ENCODE data around the gene IL20. TPM values are rescaled to one million over a fixed set of nuclear protein-coding genes. Genes with fewer than 3 reads are reported as not detected.

The IL20 gene
- total RNA-seq, 2 experiments from 2014 or later = not detected

DNA sequence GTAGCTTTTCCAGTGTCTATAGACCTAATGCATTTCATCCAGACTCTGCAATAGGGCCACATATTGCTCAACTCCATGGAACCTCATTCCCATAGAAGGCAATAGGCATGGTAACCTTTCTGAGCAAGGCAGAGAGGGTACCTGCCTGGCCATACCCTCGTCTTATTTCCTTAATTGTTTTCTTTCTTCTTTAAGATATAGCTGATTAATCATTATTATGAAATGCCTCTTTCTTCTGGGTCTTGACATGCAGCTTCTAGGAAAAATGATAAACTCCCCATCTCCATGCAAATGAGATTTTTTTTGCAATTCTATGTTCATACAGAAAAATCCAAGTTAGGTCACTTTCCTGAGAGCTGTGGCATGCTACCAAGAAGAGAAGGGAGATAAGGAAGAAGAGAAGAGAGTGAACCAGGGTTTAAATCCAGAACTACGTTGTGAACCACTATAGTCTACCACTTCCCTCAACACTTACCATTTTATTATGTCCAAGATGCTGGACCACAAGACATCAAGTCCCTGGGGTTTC lies 33.0 kb upstream of the IL20 start:
- POLR2A ChIA-PET = interaction anchor here (1.0 to 1.4 kb wide), 2 partner anchors 21 to 29 kb away, joined by 3 to 4 read pairs; no protein-coding TSS in a partner anchor
- H3K9me2 ChIP-seq (ENCODE audit: insufficient read depth, low read length) = no peaks in the 10 kb centered on the region
- H4K20me1 ChIP-seq (ENCODE audit: insufficient read depth, low read length) = no peaks in the 10 kb centered on the region
- no peak overlapping the region for H3K27ac ChIP-seq (ENCODE audit: low read depth, low read length, poor library complexity, severe bottlenecking)
- H3K79me2 ChIP-seq (ENCODE audit: insufficient read depth, low read depth, low read length) = no peaks in the 10 kb centered on the region
- peaks cover 20% of the 10 kb centered on the region for H3K4me1 ChIP-seq (ENCODE audit: insufficient read depth, low read length, poor library complexity, severe bottlenecking)
- no peaks in the 10 kb centered on the region for H3K36me3 ChIP-seq (ENCODE audit: insufficient read depth, low read length)
- TF ChIP-seq CTCF (conservative IDR thresholded peaks at IDR 0.05; ENCODE audit: low read length) = no peak
- TF ChIP-seq EZH2phosphoT487 (IDR thresholded peaks at IDR 0.05; ENCODE audit: borderline replicate concordance, low read depth, low read length) = no peak
- H3K4me3 ChIP-seq (ENCODE audit: low read depth, low read length, poor library complexity, severe bottlenecking) = no peak overlapping the region
- no peak overlapping the region for H2AFZ ChIP-seq (ENCODE audit: low read length)
- no peak overlapping the region for H3K4me2 ChIP-seq (ENCODE audit: low read length)
- CTCF ChIA-PET (ENCODE audit: unreplicated experiment) = no interaction called here
- BruUV-seq (replicated peaks) = no TSS peak
- intact Hi-C loops (cut with micrococcal nuclease; ENCODE audit: unreplicated experiment) = no loop called here
- H3K9me3 ChIP-seq (ENCODE audit: low read length) = no peaks in the 10 kb centered on the region
- DNase-seq (ENCODE audit: low spot score) = no peak

- Histone ChIP-seq H4K20me1 (ENCODE audit: insufficient read depth, low read length) (no peaks in the 10 kb centered on the region), H3K4me3 (ENCODE audit: low read depth, low read length, poor library complexity, severe bottlenecking) (no peak overlapping the region), H3K4me1 (ENCODE audit: insufficient read depth, low read length, poor library complexity, severe bottlenecking) (peaks cover 20% of the 10 kb centered on the region), H3K36me3 (ENCODE audit: insufficient read depth, low read length) (no peaks in the 10 kb centered on the region), H3K27ac (ENCODE audit: low read depth, low read length, poor library complexity, severe bottlenecking) (no peak overlapping the region), H3K9me3 (ENCODE audit: low read length) (no peaks in the 10 kb centered on the region), H2AFZ (ENCODE audit: low read length) (no peak overlapping the region), H3K79me2 (ENCODE audit: insufficient read depth, low read depth, low read length) (no peaks in the 10 kb centered on the region), H3K9me2 (ENCODE audit: insufficient read depth, low read length) (no peaks in the 10 kb centered on the region), H3K4me2 (ENCODE audit: low read length) (no peak overlapping the region)
- BruUV-seq (replicated peaks) = no TSS peak
- CTCF ChIA-PET (ENCODE audit: unreplicated experiment) = no interaction called here
- POLR2A ChIA-PET = interaction anchor here (0.5 to 1.0 kb wide), 2 partner anchors 21 to 29 kb away, joined by 3 to 4 read pairs; no protein-coding TSS in a partner anchor
- no peak for TF ChIP-seq CTCF (conservative IDR thresholded peaks at IDR 0.05; ENCODE audit: low read length)
- DNase-seq (ENCODE audit: low spot score) = no peak
- intact Hi-C loops (cut with micrococcal nuclease; ENCODE audit: unreplicated experiment) = no loop called here
Measured at GRCh38 chr1:206833106-206833680, 32.2 kb upstream of the IL20 start.

- Histone ChIP-seq H3K27ac (ENCODE audit: low read depth, low read length, poor library complexity, severe bottlenecking) (no peak overlapping the region), H3K4me3 (ENCODE audit: low read depth, low read length, poor library complexity, severe bottlenecking) (no peak overlapping the region), H3K9me3 (ENCODE audit: low read length) (no peaks in the 10 kb centered on the region), H4K20me1 (ENCODE audit: insufficient read depth, low read length) (no peaks in the 10 kb centered on the region), H3K4me1 (ENCODE audit: insufficient read depth, low read length, poor library complexity, severe bottlenecking) (peaks cover 14% of the 10 kb centered on the region), H3K9me2 (ENCODE audit: insufficient read depth, low read length) (no peaks in the 10 kb centered on the region), H3K79me2 (ENCODE audit: insufficient read depth, low read depth, low read length) (no peaks in the 10 kb centered on the region), H2AFZ (ENCODE audit: low read length) (no peak overlapping the region), H3K4me2 (ENCODE audit: low read length) (no peak overlapping the region), H3K36me3 (ENCODE audit: insufficient read depth, low read length) (no peaks in the 10 kb centered on the region)
- ChIA-PET CTCF (ENCODE audit: unreplicated experiment) (no interaction called here), POLR2A (no interaction called here)
- no TSS peak for BruUV-seq (replicated peaks)
- TF ChIP-seq EZH2phosphoT487 (IDR thresholded peaks at IDR 0.05; ENCODE audit: borderline replicate concordance, low read depth, low read length) (no peak), CTCF (conservative IDR thresholded peaks at IDR 0.05; ENCODE audit: low read length) (no peak)
- DNase-seq (ENCODE audit: low spot score) = no peak
- intact Hi-C loops (cut with micrococcal nuclease; ENCODE audit: unreplicated experiment) = no loop called here
Measured at GRCh38 chr1:206833801-206834200, 31.6 kb upstream of the IL20 start.

Data from OCI-LY7 (cell line).